T-helper 1 cell treated with Interleukin-12 subunit alpha and Interleukin-12 subunit beta and Interleukin-4 antibody, amounts not matched to agents 30 μg/mL and 1 μg/mL, for 36 hours (primary cell): ENCODE measurements around the gene ASB15.

ENCODE experiments used
- H3K27ac Mint-ChIP-seq: one replicate; pipeline ENCODE4 v1.8.0; 2021; ENCODE audit warnings: mild to moderate bottlenecking, mixed read lengths
- H3K27me3 Mint-ChIP-seq: one replicate; pipeline ENCODE4 v1.8.0; 2021; ENCODE audit warnings: low read depth, mixed read lengths
- H3K36me3 Mint-ChIP-seq: one replicate; pipeline ENCODE4 v1.8.0; 2021; ENCODE audit warnings: low read depth, mixed read lengths
- H3K4me1 Mint-ChIP-seq: one replicate; pipeline ENCODE4 v1.8.0; 2021; ENCODE audit warnings: low read depth, mixed read lengths
- H3K4me3 Mint-ChIP-seq: one replicate; pipeline ENCODE4 v1.8.0; 2021; ENCODE audit warnings: mild to moderate bottlenecking, moderate library complexity, mixed read lengths
- H3K9me3 Mint-ChIP-seq: one replicate; pipeline ENCODE4 v1.8.0; 2021; ENCODE audit warnings: mixed read lengths

Gene ASB15

DNA sequence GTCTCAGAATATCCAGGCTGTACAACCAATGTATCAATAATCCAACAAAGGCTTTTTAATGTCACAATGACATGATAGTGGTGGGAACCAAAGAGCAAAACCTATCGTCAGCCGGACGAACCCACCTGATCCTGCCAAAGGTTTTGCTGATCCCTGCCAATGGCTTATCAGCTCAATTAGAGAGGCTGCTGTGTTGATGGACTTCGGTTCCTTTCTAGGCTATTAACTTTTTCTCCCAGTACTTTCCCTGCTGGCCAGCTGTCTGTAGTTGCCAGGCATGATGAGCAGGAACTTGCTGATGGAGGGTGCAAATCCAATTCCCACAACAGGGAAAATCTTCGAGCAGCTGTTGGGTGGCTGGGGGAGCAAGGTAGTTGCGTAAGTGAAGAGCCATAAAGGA lies 56.4 kb downstream of the ASB15 start:
- peaks cover 4% of the 10 kb centered on the region for H3K27me3 Mint-ChIP-seq
- peaks cover 2% of the 10 kb centered on the region for H3K4me1 Mint-ChIP-seq
- no peaks in the 10 kb centered on the region for H3K36me3 Mint-ChIP-seq
- no peak overlapping the region for H3K4me3 Mint-ChIP-seq
- H3K27ac Mint-ChIP-seq = no peak overlapping the region
- no peaks in the 10 kb centered on the region for H3K9me3 Mint-ChIP-seq

DNA sequence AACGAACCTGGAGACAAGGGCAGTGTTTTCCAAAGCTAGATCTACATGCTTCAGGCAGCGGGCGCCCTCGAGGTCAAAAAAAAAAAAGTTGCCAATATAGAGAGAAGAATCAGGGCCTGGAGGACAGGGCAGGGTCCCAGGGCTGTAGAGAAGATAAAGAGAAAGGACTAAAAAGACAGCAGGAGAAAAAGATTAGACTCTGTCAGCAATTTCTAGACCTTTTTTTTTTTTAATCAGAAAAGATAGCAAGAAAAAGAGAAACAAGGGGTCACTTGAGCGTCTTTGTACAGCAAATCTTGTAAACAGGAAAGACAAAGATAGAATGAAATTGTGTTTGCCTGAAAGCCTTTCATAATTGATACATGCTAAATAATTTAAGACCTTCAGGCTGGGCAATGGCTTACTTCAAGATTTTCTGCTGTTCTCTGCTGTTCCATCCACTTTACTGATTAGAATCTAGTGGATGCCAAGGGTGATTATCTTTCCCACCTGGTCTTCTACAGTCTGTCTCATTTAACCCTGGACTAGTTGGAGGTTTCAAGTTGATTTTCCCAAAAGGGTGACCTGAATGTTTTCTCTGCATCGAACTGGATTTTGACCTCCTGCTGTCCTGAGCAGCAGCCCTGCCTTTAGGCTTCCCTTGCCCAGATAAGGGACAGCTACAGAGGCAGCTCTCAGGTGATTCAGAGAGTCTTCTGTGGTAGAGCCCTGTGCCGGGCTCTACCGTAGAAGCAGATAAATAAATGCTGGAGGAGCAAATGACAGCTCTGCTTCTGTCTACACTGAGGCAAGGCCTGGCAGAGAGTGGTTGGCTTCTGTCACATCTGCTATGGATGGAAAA lies 59.1 kb downstream of the ASB15 start:
- peaks cover 4% of the 10 kb centered on the region for H3K27me3 Mint-ChIP-seq
- no peaks in the 10 kb centered on the region for H3K36me3 Mint-ChIP-seq
- peaks cover 2% of the 10 kb centered on the region for H3K4me1 Mint-ChIP-seq
- no peaks in the 10 kb centered on the region for H3K9me3 Mint-ChIP-seq
- no peak overlapping the region for H3K27ac Mint-ChIP-seq
- H3K4me3 Mint-ChIP-seq = no peak overlapping the region

DNA sequence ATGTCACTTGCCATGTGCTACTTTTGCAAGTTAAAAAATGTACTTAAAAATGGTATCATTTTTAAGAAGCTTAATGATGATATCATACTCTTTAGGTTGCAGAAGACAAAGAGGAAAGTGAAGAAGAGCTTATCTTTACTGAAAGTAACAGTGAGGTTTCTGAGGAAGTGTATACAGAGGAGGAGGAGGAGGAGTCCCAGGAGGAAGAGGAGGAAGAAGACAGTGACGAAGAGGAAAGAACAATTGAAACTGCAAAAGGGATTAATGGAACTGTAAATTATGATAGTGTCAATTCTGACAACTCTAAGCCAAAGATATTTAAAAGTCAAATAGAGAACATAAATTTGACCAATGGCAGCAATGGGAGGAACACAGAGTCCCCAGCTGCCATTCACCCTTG lies 60.1 kb downstream of the ASB15 start:
- peaks cover 4% of the 10 kb centered on the region for H3K27me3 Mint-ChIP-seq

DNA sequence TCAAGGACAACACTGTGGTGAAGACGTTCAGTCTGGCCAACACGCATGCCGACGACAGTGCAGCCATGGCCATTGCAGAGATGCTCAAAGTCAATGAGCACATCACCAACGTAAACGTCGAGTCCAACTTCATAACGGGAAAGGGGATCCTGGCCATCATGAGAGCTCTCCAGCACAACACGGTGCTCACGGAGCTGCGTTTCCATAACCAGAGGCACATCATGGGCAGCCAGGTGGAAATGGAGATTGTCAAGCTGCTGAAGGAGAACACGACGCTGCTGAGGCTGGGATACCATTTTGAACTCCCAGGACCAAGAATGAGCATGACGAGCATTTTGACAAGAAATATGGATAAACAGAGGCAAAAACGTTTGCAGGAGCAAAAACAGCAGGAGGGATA lies 60.7 kb downstream of the ASB15 start:
- Mint-ChIP-seq H3K4me1 (peaks cover 2% of the 10 kb centered on the region), H3K4me3 (no peak overlapping the region), H3K36me3 (no peaks in the 10 kb centered on the region), H3K27ac (no peak overlapping the region), H3K9me3 (no peaks in the 10 kb centered on the region), H3K27me3 (peaks cover 4% of the 10 kb centered on the region)

More for the DNA sequence above, 60.1 kb downstream of the ASB15 start:
- no peak overlapping the region for H3K27ac Mint-ChIP-seq
- H3K4me1 Mint-ChIP-seq = peaks cover 2% of the 10 kb centered on the region
- no peak overlapping the region for H3K4me3 Mint-ChIP-seq
- no peaks in the 10 kb centered on the region for H3K36me3 Mint-ChIP-seq
- H3K9me3 Mint-ChIP-seq = no peaks in the 10 kb centered on the region

DNA sequence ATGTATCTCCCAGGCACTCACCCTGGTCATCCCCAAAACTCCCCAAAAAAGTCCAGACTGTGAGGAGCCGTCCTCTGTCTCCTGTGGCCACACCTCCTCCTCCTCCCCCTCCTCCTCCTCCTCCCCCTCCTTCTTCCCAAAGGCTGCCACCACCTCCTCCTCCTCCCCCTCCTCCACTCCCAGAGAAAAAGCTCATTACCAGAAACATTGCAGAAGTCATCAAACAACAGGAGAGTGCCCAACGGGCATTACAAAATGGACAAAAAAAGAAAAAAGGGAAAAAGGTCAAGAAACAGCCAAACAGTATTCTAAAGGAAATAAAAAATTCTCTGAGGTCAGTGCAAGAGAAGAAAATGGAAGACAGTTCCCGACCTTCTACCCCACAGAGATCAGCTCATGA lies 61.1 kb downstream of the ASB15 start:
- Mint-ChIP-seq H3K4me1 (peaks cover 2% of the 10 kb centered on the region), H3K4me3 (no peak overlapping the region), H3K27me3 (peaks cover 4% of the 10 kb centered on the region), H3K36me3 (no peaks in the 10 kb centered on the region), H3K27ac (no peak overlapping the region), H3K9me3 (no peaks in the 10 kb centered on the region)

DNA sequence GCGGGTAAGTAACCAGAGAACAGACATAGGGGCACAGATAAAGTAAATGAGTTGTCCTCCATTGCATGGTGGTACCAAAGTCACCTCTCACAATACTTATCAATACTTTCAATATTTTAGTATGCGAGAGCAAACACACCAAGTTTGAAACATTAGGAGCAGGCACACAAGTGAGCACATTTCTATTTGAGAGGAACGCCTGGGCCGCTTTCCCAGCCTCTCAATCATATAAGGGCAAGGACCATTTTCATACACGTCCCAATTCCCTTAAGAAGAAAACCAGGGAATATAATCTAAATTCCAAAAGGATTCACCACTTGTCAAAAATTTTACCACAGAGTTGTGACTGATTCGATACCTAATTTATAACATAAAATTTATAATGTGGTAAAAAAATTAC lies 61.6 kb downstream of the ASB15 start:
- Mint-ChIP-seq H3K27me3 (peaks cover 4% of the 10 kb centered on the region), H3K4me3 (no peak overlapping the region), H3K9me3 (no peaks in the 10 kb centered on the region), H3K4me1 (peaks cover 2% of the 10 kb centered on the region), H3K36me3 (no peaks in the 10 kb centered on the region), H3K27ac (no peak overlapping the region)

DNA sequence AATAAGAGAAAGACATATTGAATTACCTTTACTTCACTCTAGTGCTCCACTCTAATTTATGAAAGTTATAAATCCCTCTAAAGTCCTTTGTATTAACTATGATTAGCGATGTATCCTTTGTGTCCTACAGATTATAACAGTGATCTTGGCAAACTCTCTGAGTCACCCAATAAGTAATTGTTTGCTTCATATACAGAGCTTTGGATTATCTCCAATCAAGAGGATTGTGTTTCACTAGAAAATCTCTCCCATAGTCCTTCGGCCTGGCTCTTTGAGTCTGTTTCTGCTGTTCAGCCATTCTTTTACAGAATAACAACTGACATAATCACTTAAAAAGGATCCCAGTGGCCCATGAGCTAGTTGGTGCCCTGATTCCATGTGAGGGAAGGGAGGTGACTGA lies 63.5 kb downstream of the ASB15 start:
- no peaks in the 10 kb centered on the region for H3K9me3 Mint-ChIP-seq
- no peak overlapping the region for H3K27ac Mint-ChIP-seq
- no peaks in the 10 kb centered on the region for H3K36me3 Mint-ChIP-seq
- H3K4me3 Mint-ChIP-seq = no peak overlapping the region
- H3K4me1 Mint-ChIP-seq = peaks cover 2% of the 10 kb centered on the region
- peaks cover 4% of the 10 kb centered on the region for H3K27me3 Mint-ChIP-seq

DNA sequence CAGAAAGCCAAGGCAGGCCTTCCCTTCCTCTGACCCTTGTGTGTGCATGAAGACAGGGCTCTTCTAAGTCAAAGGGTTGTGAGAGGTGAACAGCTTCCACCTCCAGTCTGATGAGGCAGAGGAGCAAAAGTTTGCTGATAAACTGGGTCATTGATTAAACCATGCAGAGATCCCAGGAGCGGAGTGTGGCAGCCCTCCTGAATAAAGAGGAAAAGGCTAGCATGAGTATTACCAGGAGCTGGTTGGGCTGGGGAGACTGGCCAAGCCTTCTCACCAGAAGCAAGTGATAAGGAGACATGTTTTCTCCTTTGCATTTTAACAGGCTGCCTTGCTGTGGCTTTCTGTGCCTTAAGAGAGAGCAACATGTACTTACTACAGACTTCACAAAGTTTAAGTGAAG lies 64.3 kb downstream of the ASB15 start:
- Mint-ChIP-seq H3K36me3 (no peaks in the 10 kb centered on the region), H3K4me3 (no peak overlapping the region), H3K9me3 (no peaks in the 10 kb centered on the region), H3K4me1 (peaks cover 2% of the 10 kb centered on the region), H3K27me3 (peaks cover 4% of the 10 kb centered on the region), H3K27ac (no peak overlapping the region)

DNA sequence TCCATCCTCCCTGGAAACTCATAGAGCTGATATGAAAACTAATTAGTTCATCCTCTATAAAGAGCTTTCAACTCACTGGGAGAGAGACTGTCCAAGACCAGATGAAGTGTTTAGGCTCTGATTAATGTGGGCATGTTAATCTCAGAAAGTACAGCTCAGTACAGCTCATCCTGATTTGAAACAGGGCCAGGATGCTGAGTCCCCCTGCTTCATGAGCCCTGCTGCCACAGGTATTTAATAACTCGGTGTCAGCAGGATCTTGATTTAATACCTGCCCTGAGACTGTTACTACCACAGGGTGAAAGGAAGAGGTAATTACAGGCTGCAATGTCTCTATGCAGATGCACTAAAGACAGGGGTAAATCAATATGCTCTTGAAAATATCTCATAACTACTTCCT lies 64.9 kb downstream of the ASB15 start:
- no peaks in the 10 kb centered on the region for H3K9me3 Mint-ChIP-seq
- H3K4me3 Mint-ChIP-seq = no peak overlapping the region
- H3K27me3 Mint-ChIP-seq = peaks cover 4% of the 10 kb centered on the region
- peaks cover 2% of the 10 kb centered on the region for H3K4me1 Mint-ChIP-seq
- H3K36me3 Mint-ChIP-seq = no peaks in the 10 kb centered on the region
- H3K27ac Mint-ChIP-seq = no peak overlapping the region

DNA sequence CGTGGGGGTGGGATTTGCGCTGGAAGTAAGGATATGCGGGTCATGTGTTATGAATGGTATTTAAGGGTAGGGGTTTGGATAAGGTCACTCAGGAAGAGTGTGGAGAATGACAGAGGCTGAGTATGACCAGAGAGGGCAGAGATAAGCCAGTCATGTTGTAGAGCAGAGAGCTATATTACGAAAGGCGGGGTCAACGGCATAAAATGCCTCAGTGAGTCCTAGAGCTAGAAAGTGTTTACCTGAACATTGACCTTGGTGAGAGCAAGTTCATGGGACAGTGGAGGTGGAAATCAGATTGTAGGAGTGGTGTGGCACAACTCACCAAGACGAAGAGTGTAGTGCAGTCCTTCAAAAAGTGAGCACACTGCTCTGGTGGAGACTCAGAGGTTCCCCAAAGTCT lies 67.9 kb downstream of the ASB15 start:
- no peaks in the 10 kb centered on the region for H3K27me3 Mint-ChIP-seq
- no peaks in the 10 kb centered on the region for H3K36me3 Mint-ChIP-seq

DNA sequence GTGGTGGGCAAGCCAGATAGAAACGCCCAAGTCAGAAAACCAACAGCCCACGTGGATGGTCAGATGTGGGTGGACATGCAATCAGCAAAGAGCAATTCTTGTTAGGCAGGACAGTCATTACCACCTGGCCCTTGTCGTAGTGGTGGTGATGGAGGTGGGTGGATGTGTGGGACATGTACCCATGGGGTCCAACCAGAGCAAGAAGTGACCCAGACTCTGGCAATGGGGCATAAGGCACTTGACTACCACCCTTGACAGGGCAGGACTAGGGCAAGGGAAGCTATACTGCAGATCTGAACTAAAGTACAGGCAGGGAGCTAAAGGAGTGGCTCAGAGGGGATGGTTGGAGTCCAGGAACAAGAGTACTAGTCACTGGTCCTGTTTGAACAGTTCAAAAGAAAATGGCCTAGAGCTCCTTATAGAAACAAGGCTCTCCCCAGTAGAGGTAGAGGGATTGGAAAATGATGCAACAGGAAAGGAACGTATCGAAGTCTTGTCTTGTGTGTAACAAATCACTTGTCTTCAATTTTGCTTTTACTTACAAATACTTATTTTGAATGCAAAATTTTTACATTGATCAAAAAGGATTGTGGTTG lies 71.6 kb downstream of the ASB15 start:
- no peaks in the 10 kb centered on the region for H3K36me3 Mint-ChIP-seq
- no peak overlapping the region for H3K27ac Mint-ChIP-seq
- no peaks in the 10 kb centered on the region for H3K27me3 Mint-ChIP-seq
- H3K9me3 Mint-ChIP-seq = no peaks in the 10 kb centered on the region
- no peaks in the 10 kb centered on the region for H3K4me1 Mint-ChIP-seq
- no peak overlapping the region for H3K4me3 Mint-ChIP-seq

More for the DNA sequence above, 67.9 kb downstream of the ASB15 start:
- no peaks in the 10 kb centered on the region for H3K9me3 Mint-ChIP-seq
- no peak overlapping the region for H3K27ac Mint-ChIP-seq
- H3K4me1 Mint-ChIP-seq = no peaks in the 10 kb centered on the region
- no peak overlapping the region for H3K4me3 Mint-ChIP-seq

DNA sequence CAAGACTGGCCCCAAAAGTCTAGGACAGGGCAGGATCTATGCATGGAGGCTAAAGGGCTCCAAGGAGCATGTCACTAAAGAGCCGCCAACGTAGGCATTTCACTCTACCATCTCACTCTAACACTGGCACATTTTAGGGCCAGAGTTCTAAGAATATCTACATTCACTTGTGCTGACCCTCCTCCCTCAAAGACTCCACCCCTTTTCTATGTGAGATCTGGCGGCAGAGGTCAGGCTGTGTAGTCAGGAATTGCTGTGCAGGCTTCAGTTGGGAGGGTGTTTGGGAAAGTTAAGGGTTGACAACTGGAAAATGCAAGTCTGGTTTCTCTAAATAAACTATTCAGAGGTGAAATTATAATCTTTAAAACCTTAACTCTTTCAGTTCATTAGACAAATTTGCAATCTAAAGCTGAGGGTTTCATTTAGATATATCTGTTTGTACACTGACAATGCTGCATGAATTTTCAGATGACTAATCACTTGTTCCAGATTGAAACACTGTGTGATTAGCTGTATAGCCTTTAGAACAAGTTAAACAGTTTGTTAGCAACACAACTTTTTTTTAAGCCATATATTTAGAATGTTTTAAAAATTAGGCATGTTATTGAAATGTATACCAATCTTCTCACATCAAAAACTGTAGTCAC lies 72.3 kb downstream of the ASB15 start:
- H3K36me3 Mint-ChIP-seq = no peaks in the 10 kb centered on the region
- H3K4me3 Mint-ChIP-seq = no peak overlapping the region
- H3K27me3 Mint-ChIP-seq = no peaks in the 10 kb centered on the region
- no peak overlapping the region for H3K27ac Mint-ChIP-seq
- no peaks in the 10 kb centered on the region for H3K9me3 Mint-ChIP-seq
- no peaks in the 10 kb centered on the region for H3K4me1 Mint-ChIP-seq

DNA sequence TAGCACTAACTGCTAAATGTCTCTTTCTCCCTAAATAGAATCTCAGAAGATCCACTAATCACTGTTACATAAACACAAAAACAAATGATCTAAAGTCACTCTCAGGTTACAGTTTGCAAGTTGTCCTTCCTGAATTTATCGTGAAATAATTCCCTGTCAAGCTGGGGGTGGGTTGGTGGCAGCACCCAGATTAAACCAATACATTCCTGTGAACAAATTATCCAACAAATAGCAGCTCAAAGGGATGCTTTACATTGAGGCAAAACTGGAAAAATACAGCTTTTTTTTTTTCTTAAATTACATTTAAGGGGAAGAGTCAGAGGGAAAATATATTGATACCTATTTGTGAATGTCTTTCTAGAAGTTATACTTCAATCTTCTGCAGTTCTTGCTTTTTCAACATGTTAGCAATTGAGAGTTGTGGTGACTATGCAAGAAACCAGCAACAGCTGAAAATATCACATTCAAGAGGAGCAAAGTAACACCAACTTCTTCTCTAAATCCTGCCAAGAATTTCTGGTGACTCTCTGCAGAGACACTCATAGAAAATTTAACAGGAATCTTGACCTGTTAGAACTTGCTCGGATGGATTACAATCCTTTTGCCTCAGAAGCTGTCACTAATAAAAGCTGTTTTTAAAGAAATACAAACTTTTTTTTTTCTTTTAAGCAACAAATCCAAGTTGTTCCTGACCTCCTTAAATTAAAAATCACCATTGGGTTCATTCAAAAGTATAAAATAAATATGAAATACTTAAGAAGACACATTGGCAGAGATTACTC lies 73.0 kb downstream of the ASB15 start:
- H3K27me3 Mint-ChIP-seq = no peaks in the 10 kb centered on the region
- no peaks in the 10 kb centered on the region for H3K9me3 Mint-ChIP-seq
- no peak overlapping the region for H3K27ac Mint-ChIP-seq
- H3K4me3 Mint-ChIP-seq = no peak overlapping the region
- no peaks in the 10 kb centered on the region for H3K4me1 Mint-ChIP-seq
- H3K36me3 Mint-ChIP-seq = no peaks in the 10 kb centered on the region

DNA sequence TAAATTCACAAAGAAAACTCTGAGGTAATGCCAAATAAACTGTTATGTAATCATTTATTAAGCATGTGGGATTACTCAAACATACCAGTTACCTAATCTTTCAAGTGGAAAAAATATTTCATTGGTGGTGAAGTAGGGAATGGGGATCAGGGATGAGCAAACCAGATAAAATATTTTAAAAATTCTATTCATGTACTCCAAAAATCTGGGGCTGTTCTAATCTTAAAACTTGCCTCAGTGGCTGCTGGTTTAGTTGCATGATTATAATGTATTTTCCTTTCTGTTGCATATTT lies 73.5 kb downstream of the ASB15 start:
- Mint-ChIP-seq H3K36me3 (no peaks in the 10 kb centered on the region), H3K9me3 (no peaks in the 10 kb centered on the region), H3K4me3 (no peak overlapping the region), H3K4me1 (no peaks in the 10 kb centered on the region), H3K27me3 (no peaks in the 10 kb centered on the region), H3K27ac (no peak overlapping the region)
